Measurements from ENCODE around the gene RSPH6A. TPM values are rescaled to one million over a fixed set of nuclear protein-coding genes. Genes with fewer than 3 reads are reported as not detected.

Gene RSPH6A
- total RNA-seq, 1 experiment from 2014 or later, result 0.55 TPM

GRCh38 chr19:45758921-45759320 is 56.2 kb downstream of the RSPH6A start:
- Histone ChIP-seq H3K9ac (ENCODE audit: extremely low read depth, insufficient read length, low read length) (no peak overlapping the region), H2BK15ac (ENCODE audit: low read depth, low read length) (no peak overlapping the region), H3K23me2 (ENCODE audit: insufficient read length, low read depth, low read length, poor library complexity, severe bottlenecking) (no peaks in the 10 kb centered on the region), H4K5ac (ENCODE audit: insufficient read length, low read depth, low read length) (no peak overlapping the region), H2BK12ac (ENCODE audit: insufficient read length, low read depth, low read length) (no peak overlapping the region), H3K9me3 (ENCODE audit: control insufficient read depth, low read depth, low read length) (no peaks in the 10 kb centered on the region), H3K79me1 (ENCODE audit: insufficient read depth, low read depth, low read length, poor library complexity, severe bottlenecking) (no peaks in the 10 kb centered on the region), H4K91ac (ENCODE audit: insufficient read length, low read depth, low read length) (no peak overlapping the region), H3T11ph (ENCODE audit: low read length) (no peak overlapping the region), H3K14ac (ENCODE audit: insufficient read depth, low read length) (no peak overlapping the region), H4K8ac (replicated peaks; ENCODE audit: insufficient read length, low read depth, low read length) (no peak overlapping the region), H2AFZ (ENCODE audit: low read length) (no peak overlapping the region), H2BK20ac (ENCODE audit: low read depth, low read length, poor library complexity, severe bottlenecking) (no peak overlapping the region), H3K27ac (ENCODE audit: insufficient read length, low read depth, low read length) (no peak overlapping the region), H3K4me1 (ENCODE audit: insufficient read depth, low read length) (no peaks in the 10 kb centered on the region), H3K56ac (ENCODE audit: insufficient read length, low read depth, low read length) (no peak overlapping the region), H3K18ac (ENCODE audit: insufficient read length, low read depth, low read length) (no peak overlapping the region), H3K27me3 (ENCODE audit: insufficient read depth, low read length) (no peaks in the 10 kb centered on the region), H3K23ac (ENCODE audit: insufficient read length, low read depth, low read length) (no peak overlapping the region), H3K4ac (ENCODE audit: low read depth, low read length) (no peak overlapping the region), H3K4me2 (ENCODE audit: insufficient read depth, insufficient read length, low read length) (no peak overlapping the region), H4K20me1 (ENCODE audit: control insufficient read depth, insufficient read depth, insufficient read length) (no peaks in the 10 kb centered on the region), H2BK120ac (ENCODE audit: low read depth, low read length, poor library complexity, severe bottlenecking) (no peak overlapping the region), H2BK5ac (ENCODE audit: insufficient read length, low read length) (no peak overlapping the region), H3K79me2 (ENCODE audit: insufficient read depth, low read length) (no peaks in the 10 kb centered on the region), H2AK5ac (ENCODE audit: insufficient read length, low read length) (no peak overlapping the region)
- peaks cover 0 to 10% of the 10 kb centered on the region in 2 experiments; a peak in 1 of 4 replicates for H3K4me1 Mint-ChIP-seq
- DNase-seq, result no peak
- TF ChIP-seq CTCF (conservative IDR thresholded peaks at IDR 0.05), result no peak
- H3K27me3 Mint-ChIP-seq (ENCODE audit: low read depth), result peaks cover 34% of the 10 kb centered on the region
- no peak overlapping the region for H3K4me3 Mint-ChIP-seq
- no CpG with 5 or more reads among the region's 9 CpGs for WGBS (ENCODE audit: extremely low coverage, insufficient read length, low lambda C conversion rate)
- no peak overlapping the region for H3K27ac Mint-ChIP-seq
- H3K9me3 Mint-ChIP-seq, result no peaks in the 10 kb centered on the region
- H3K36me3 Mint-ChIP-seq (ENCODE audit: insufficient read depth in 1 of 3, low read depth in 3 of 3), result no peaks in the 10 kb centered on the region

All from H9 (cell line).